ENCODE results near the gene DOCK6. TPM values are rescaled to one million over a fixed set of nuclear protein-coding genes. Genes with fewer than 3 reads are reported as not detected.
A peak's percentile ranks its signal among the peaks of the same experiment; 100 is the strongest.

DOCK6 gene
- total and polyA plus RNA-seq, 2 experiments from 2014 or later, result 17.4 to 36.8 TPM

GRCh38 chr19:11204076-11204602, 58.2 kb downstream of the DOCK6 start:
- Histone ChIP-seq H2AFZ (no peak overlapping the region), H3K27me3 (no peaks in the 10 kb centered on the region), H4K20me1 (ENCODE audit: insufficient read depth, poor library complexity, severe bottlenecking) (no peaks in the 10 kb centered on the region), H3K4me2 (no peak overlapping the region), H3K4me1 (ENCODE audit: insufficient read depth) (peaks cover 11% of the 10 kb centered on the region), H3K79me2 (no peaks in the 10 kb centered on the region), H3K27ac (no peak overlapping the region), H3K36me3 (replicated peaks; ENCODE audit: insufficient read depth, low read depth) (no peaks in the 10 kb centered on the region), H3K4me3 (no peak overlapping the region), H3K9me2 (replicated peaks; ENCODE audit: insufficient read depth) (no peaks in the 10 kb centered on the region), H3K9me3 (ENCODE audit: low read depth) (no peaks in the 10 kb centered on the region)
- TF ChIP-seq EZH2phosphoT487 (IDR thresholded peaks at IDR 0.05; ENCODE audit: low read depth, severe bottlenecking, unreplicated experiment), result no peak
- TF ChIP-seq CTCF (IDR thresholded peaks at IDR 0.05; ENCODE audit: poor library complexity), result no peak
- no peak for TF ChIP-seq EZH2 (IDR thresholded peaks at IDR 0.05; ENCODE audit: borderline replicate concordance)
- DNase-seq (ENCODE audit: low spot score), result no peak
- WGBS (ENCODE audit: low lambda C conversion rate, missing lambda C conversion rate), result 73% methylated on average over 4 of the region's 9 CpGs

- Histone ChIP-seq H3K4me1 (ENCODE audit: insufficient read depth) (peaks cover 12% of the 10 kb centered on the region), H3K27me3 (no peaks in the 10 kb centered on the region), H3K79me2 (no peaks in the 10 kb centered on the region), H3K4me3 (no peak overlapping the region), H3K9me3 (ENCODE audit: low read depth) (no peaks in the 10 kb centered on the region), H3K9me2 (replicated peaks; ENCODE audit: insufficient read depth) (no peaks in the 10 kb centered on the region), H3K4me2 (peak overlapping the region; percentile 8), H2AFZ (no peak overlapping the region), H3K27ac (peak overlapping the region; percentile 75), H3K36me3 (replicated peaks; ENCODE audit: insufficient read depth, low read depth) (no peaks in the 10 kb centered on the region), H4K20me1 (ENCODE audit: insufficient read depth, poor library complexity, severe bottlenecking) (no peaks in the 10 kb centered on the region)
- WGBS (ENCODE audit: low lambda C conversion rate, missing lambda C conversion rate), result 51% methylated on average over 11 of the region's 17 CpGs
- TF ChIP-seq EZH2 (IDR thresholded peaks at IDR 0.05; ENCODE audit: borderline replicate concordance) (no peak), EZH2phosphoT487 (IDR thresholded peaks at IDR 0.05; ENCODE audit: low read depth, severe bottlenecking, unreplicated experiment) (no peak), CTCF (IDR thresholded peaks at IDR 0.05; ENCODE audit: poor library complexity) (peak; percentile 75)
- DNase-seq (ENCODE audit: low spot score), result peak; percentile 79
These were observed 58.9 kb downstream of the DOCK6 start for GRCh38 chr19:11203194-11204075.

- no peak for DNase-seq (ENCODE audit: low spot score)
- Histone ChIP-seq H4K20me1 (ENCODE audit: insufficient read depth, poor library complexity, severe bottlenecking) (no peaks in the 10 kb centered on the region), H3K4me1 (ENCODE audit: insufficient read depth) (peaks cover 18% of the 10 kb centered on the region), H3K27ac (peak overlapping the region; percentile 75), H3K9me2 (replicated peaks; ENCODE audit: insufficient read depth) (no peaks in the 10 kb centered on the region), H3K79me2 (no peaks in the 10 kb centered on the region), H3K4me3 (no peak overlapping the region), H3K4me2 (no peak overlapping the region), H3K9me3 (ENCODE audit: low read depth) (no peaks in the 10 kb centered on the region), H3K36me3 (replicated peaks; ENCODE audit: insufficient read depth, low read depth) (no peaks in the 10 kb centered on the region), H3K27me3 (no peaks in the 10 kb centered on the region), H2AFZ (no peak overlapping the region)
- WGBS (ENCODE audit: low lambda C conversion rate, missing lambda C conversion rate), result 92% methylated on average over 20 of the region's 20 CpGs
- TF ChIP-seq EZH2 (IDR thresholded peaks at IDR 0.05; ENCODE audit: borderline replicate concordance) (no peak), CTCF (IDR thresholded peaks at IDR 0.05; ENCODE audit: poor library complexity) (no peak), EZH2phosphoT487 (IDR thresholded peaks at IDR 0.05; ENCODE audit: low read depth, severe bottlenecking, unreplicated experiment) (no peak)
These were observed 59.7 kb downstream of the DOCK6 start for GRCh38 chr19:11202488-11203193.

All from hepatocyte (in vitro differentiated cells).